ENCODE data around the gene MAN1C1. TPM values are rescaled to one million over a fixed set of nuclear protein-coding genes. Genes with fewer than 3 reads are reported as not detected.

MAN1C1 gene
- total RNA-seq, 1 donor from 2014 or later: 10.9 TPM

DNA sequence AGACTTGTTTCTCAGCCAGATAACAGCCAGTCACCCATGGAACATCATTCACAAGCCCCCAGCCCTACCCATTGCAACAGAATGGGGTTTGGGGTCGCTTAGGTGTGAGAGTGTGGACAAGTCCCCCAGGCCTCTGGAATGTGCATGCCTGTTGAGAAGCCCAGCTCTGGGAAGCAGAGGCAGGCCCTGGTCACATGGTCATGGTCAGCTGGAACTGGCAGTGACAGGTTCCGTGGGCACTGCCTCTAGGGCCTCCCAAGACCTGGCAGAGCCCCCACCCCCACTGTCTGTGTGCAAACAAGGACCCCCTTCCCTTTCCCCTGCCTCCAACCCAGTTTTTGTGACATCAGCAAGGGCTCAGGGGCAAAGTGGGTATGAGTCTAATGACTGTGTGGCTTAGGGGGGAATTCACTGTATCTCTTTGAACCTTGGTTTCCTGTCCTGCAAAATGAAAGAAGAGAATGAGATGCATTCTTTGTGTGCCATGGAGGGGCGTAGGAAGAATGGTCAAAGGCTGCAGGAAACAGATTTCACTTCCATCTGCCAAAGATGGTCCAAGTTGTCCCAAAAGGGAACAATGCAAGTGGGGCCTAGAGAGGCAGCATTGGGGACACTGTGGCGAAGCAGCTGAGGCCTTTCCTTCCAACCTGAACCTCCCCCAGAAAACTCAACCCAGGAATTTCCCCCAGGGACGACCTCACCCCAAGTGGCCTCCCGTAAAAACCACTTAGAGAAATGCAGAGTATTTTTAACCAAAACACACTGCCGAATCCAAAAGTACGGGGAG lies 148.7 kb downstream of the MAN1C1 start:
- H3K27me3 Mint-ChIP-seq (ENCODE audit: low read depth): no peaks in the 10 kb centered on the region
- TF ChIP-seq, protein P1, sequence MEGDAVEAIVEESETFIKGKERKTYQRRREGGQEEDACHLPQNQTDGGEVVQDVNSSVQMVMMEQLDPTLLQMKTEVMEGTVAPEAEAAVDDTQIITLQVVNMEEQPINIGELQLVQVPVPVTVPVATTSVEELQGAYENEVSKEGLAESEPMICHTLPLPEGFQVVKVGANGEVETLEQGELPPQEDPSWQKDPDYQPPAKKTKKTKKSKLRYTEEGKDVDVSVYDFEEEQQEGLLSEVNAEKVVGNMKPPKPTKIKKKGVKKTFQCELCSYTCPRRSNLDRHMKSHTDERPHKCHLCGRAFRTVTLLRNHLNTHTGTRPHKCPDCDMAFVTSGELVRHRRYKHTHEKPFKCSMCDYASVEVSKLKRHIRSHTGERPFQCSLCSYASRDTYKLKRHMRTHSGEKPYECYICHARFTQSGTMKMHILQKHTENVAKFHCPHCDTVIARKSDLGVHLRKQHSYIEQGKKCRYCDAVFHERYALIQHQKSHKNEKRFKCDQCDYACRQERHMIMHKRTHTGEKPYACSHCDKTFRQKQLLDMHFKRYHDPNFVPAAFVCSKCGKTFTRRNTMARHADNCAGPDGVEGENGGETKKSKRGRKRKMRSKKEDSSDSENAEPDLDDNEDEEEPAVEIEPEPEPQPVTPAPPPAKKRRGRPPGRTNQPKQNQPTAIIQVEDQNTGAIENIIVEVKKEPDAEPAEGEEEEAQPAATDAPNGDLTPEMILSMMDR (IDR thresholded peaks at IDR 0.05): no peak
- H3K27ac Mint-ChIP-seq (ENCODE audit: unreplicated experiment): no peak overlapping the region
- peaks cover 2% of the 10 kb centered on the region for H3K36me3 Mint-ChIP-seq (ENCODE audit: low read depth)
- no peak for DNase-seq (ENCODE audit: low spot score)
- no peak overlapping the region for H3K4me3 Mint-ChIP-seq (ENCODE audit: unreplicated experiment)
- peaks cover 11% of the 10 kb centered on the region for H3K4me1 Mint-ChIP-seq (ENCODE audit: low read depth)
- no peaks in the 10 kb centered on the region for H3K9me3 Mint-ChIP-seq (ENCODE audit: low read depth)

DNA sequence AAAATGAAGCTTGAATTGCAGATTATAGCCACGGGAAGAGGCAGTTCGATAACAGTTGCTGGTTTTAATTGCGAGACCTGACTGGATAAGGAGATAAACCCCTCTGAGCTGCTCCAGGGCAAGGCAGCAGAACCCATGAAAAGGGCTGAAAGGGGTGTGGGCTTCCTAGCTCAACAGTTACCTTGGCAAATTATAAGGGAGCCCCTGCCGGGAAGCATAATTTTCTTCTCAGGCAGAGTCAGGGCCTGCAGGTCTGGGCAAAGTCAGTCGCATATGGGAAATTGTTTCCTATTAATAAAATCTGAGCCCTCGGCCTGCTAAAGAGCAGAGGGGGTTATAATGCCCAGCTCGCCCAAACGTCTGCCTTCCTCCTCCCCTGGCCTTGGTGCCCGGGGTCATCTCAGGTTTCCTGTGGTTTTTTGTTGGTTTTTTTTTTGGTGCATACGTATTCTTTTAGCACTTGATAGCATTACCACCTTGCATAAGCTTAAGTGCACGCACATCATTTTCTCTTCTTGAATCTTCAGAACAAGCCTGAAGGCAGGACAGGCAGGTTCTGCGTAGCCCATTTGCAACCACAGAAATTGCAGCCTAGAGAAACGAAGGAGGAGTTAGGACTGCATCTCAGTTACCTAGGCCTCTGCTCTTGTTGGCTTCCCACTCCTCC lies 149.5 kb downstream of the MAN1C1 start:
- H3K27me3 Mint-ChIP-seq (ENCODE audit: low read depth): no peaks in the 10 kb centered on the region
- peaks cover 15% of the 10 kb centered on the region for H3K4me1 Mint-ChIP-seq (ENCODE audit: low read depth)
- no peak overlapping the region for H3K4me3 Mint-ChIP-seq (ENCODE audit: unreplicated experiment)
- H3K9me3 Mint-ChIP-seq (ENCODE audit: low read depth): no peaks in the 10 kb centered on the region
- TF ChIP-seq, protein P1 (IDR thresholded peaks at IDR 0.05): no peak
- peaks cover 2% of the 10 kb centered on the region for H3K36me3 Mint-ChIP-seq (ENCODE audit: low read depth)
- no peak for DNase-seq (ENCODE audit: low spot score)
- no peak overlapping the region for H3K27ac Mint-ChIP-seq (ENCODE audit: unreplicated experiment)

DNA sequence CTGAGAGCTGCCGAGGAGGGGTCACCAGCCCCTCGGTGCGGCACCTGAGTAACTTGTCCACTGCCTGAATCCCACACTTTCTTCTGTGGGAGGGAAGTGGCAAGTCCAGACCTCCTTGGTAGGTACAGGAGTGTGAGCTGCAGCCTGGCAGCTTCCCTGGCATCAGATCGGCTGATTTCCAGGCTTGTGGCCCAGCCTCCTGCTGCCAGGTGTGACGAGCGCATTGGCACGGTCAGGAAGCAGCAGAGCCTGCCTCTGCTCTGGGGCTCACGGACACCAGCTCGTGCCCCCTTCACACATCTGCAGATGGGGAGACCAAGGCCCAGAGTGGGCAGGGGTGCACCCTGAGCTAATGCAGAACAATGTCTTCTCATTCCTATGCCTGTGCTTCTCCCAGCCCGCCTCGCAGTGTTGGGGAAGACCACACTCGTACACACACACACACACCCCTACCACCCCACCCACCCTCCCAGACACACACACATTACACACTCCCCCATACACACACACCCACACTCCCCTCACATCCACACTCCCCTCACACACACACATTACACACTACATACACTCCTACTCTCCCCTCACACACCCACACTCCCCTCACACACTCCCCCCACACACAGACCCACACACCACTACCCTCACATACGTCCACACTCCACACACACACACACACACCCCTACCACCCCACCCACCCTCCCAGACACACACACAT lies 150.3 kb downstream of the MAN1C1 start:
- no peaks in the 10 kb centered on the region for H3K9me3 Mint-ChIP-seq (ENCODE audit: low read depth)
- peaks cover 24% of the 10 kb centered on the region for H3K4me1 Mint-ChIP-seq (ENCODE audit: low read depth)
- H3K4me3 Mint-ChIP-seq (ENCODE audit: unreplicated experiment): no peak overlapping the region
- TF ChIP-seq, protein P1 (IDR thresholded peaks at IDR 0.05): no peak
- no peak for DNase-seq (ENCODE audit: low spot score)
- H3K27ac Mint-ChIP-seq (ENCODE audit: unreplicated experiment): no peak overlapping the region
- no peaks in the 10 kb centered on the region for H3K27me3 Mint-ChIP-seq (ENCODE audit: low read depth)
- peaks cover 2% of the 10 kb centered on the region for H3K36me3 Mint-ChIP-seq (ENCODE audit: low read depth)

GRCh38 chr1:25767437-25767770 lies 150.8 kb downstream of the MAN1C1 start:
- TF ChIP-seq, protein P1 (IDR thresholded peaks at IDR 0.05): no peak
- Mint-ChIP-seq H3K4me1 (ENCODE audit: low read depth) (peaks cover 26% of the 10 kb centered on the region), H3K9me3 (ENCODE audit: low read depth) (no peaks in the 10 kb centered on the region), H3K27ac (ENCODE audit: unreplicated experiment) (no peak overlapping the region), H3K4me3 (ENCODE audit: unreplicated experiment) (no peak overlapping the region), H3K36me3 (ENCODE audit: low read depth) (peaks cover 4% of the 10 kb centered on the region), H3K27me3 (ENCODE audit: low read depth) (no peaks in the 10 kb centered on the region)
- no peak for DNase-seq (ENCODE audit: low spot score)

DNA sequence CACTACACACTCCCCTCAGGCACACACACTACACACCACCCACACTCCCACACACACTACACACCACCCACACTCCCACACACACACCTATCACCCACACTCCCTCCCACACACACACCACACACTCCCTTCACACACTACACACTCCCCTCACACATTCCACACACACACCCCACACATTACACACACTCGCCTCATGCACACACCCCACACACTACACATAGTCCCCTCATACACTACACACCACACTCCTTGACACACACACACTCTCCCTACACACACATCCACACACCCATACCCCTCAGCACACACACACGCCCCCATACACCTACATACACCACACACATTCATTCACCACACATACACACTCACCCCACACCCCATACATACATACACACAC lies 152.4 kb downstream of the MAN1C1 start:
- Mint-ChIP-seq H3K9me3 (ENCODE audit: low read depth) (no peaks in the 10 kb centered on the region), H3K4me3 (ENCODE audit: unreplicated experiment) (no peak overlapping the region), H3K27ac (ENCODE audit: unreplicated experiment) (no peak overlapping the region), H3K4me1 (ENCODE audit: low read depth) (peaks cover 41% of the 10 kb centered on the region), H3K36me3 (ENCODE audit: low read depth) (peaks cover 9% of the 10 kb centered on the region), H3K27me3 (ENCODE audit: low read depth) (no peaks in the 10 kb centered on the region)
- DNase-seq (ENCODE audit: low spot score): no peak
- TF ChIP-seq, protein P1 (IDR thresholded peaks at IDR 0.05): no peak
